OCI-M1 (cell line): ENCODE data around the gene MID1.

Source experiments
- DNase-seq: peaks from one replicate; lab custom pipeline; 2025; lab: John Stamatoyannopoulos, UW

Gene MID1

GRCh38 chrX:10620121-10620699 lies at the start of gene MID1:
TSS of gene MID1 (minus strand) at chrX:10620585. CDS start at chrX:10567547, 53,038 bp downstream.
- DNase-seq = no peak

GRCh38 chrX:10667143-10667542 lies 46.8 kb upstream of the MID1 start:
- no peak for DNase-seq

GRCh38 chrX:10666102-10666501 lies 45.7 kb upstream of the MID1 start:
- peak; percentile 1 for DNase-seq

GRCh38 chrX:10665681-10666080 lies 45.3 kb upstream of the MID1 start:
- DNase-seq = no peak

- no peak for DNase-seq
Observed at GRCh38 chrX:10660171-10660570, 39.8 kb upstream of the MID1 start.

- no peak for DNase-seq
Observed at GRCh38 chrX:10656214-10656613, 35.8 kb upstream of the MID1 start.

GRCh38 chrX:10654960-10655359 lies 34.6 kb upstream of the MID1 start:
- DNase-seq = no peak

- DNase-seq = no peak
Observed at GRCh38 chrX:10653302-10653701, 32.9 kb upstream of the MID1 start.

- DNase-seq = peak; percentile 2
Observed at GRCh38 chrX:10649265-10649664, 28.9 kb upstream of the MID1 start.

- DNase-seq = peak; percentile 1
Observed at GRCh38 chrX:10648614-10649013, 28.2 kb upstream of the MID1 start.

GRCh38 chrX:10636851-10637250 lies 16.5 kb upstream of the MID1 start:
- DNase-seq = no peak

- DNase-seq = peak; percentile 38
Observed at GRCh38 chrX:10636337-10636736, 16.0 kb upstream of the MID1 start.

- no peak for DNase-seq
Observed at GRCh38 chrX:10634392-10635161, 14.2 kb upstream of the MID1 start.

GRCh38 chrX:10633722-10634121 lies 13.3 kb upstream of the MID1 start:
- DNase-seq = peak; percentile 45

GRCh38 chrX:10631416-10632145 lies 11.2 kb upstream of the MID1 start:
- DNase-seq = no peak

GRCh38 chrX:10630320-10630719 lies 9.9 kb upstream of the MID1 start:
- no peak for DNase-seq

- no peak for DNase-seq
Observed at GRCh38 chrX:10629905-10630304, 9.5 kb upstream of the MID1 start.

GRCh38 chrX:10628906-10629305 lies 8.5 kb upstream of the MID1 start:
- no peak for DNase-seq

GRCh38 chrX:10622197-10622596 lies 1.8 kb upstream of the MID1 start:
- no peak for DNase-seq

- peak; percentile 55 for DNase-seq
Observed at GRCh38 chrX:10619425-10620046, 849 bp downstream of the MID1 start.

- no peak for DNase-seq
Observed at GRCh38 chrX:10618961-10619360, 1.4 kb downstream of the MID1 start.

GRCh38 chrX:10617999-10618351 lies 2.4 kb downstream of the MID1 start:
- DNase-seq = no peak
